GM19023 (cell line): Measurements from ENCODE around the gene CALD1.

ENCODE experiments used
- ATAC-seq: cut with Tn5 transposase; IDR thresholded peaks from one replicate; pipeline ENCODE4 v1.9.1; 2021; ENCODE audit warnings: mild to moderate bottlenecking, moderate library complexity; ENCODE audit not compliant: unreplicated experiment

Gene CALD1

GRCh38 chr7:134920026-134920753 is 140.8 kb downstream of the CALD1 start:
- no peak for ATAC-seq

- ATAC-seq, result no peak
Observed at GRCh38 chr7:134922720-134923704, 143.6 kb downstream of the CALD1 start.

GRCh38 chr7:134925766-134926165 is 146.3 kb downstream of the CALD1 start:
- ATAC-seq, result no peak

- no peak for ATAC-seq
Observed at GRCh38 chr7:134926396-134926795, 147.0 kb downstream of the CALD1 start.

GRCh38 chr7:134927076-134927475 is 147.6 kb downstream of the CALD1 start:
- no peak for ATAC-seq

GRCh38 chr7:134927723-134928122 is 148.3 kb downstream of the CALD1 start:
- no peak for ATAC-seq

GRCh38 chr7:134928554-134928953 is 149.1 kb downstream of the CALD1 start:
- ATAC-seq, result no peak

- ATAC-seq, result no peak
Observed at GRCh38 chr7:134931487-134931886, 152.1 kb downstream of the CALD1 start.

GRCh38 chr7:134932707-134933370 is 153.4 kb downstream of the CALD1 start:
- no peak for ATAC-seq

- ATAC-seq, result no peak
Observed at GRCh38 chr7:134933460-134934068, 154.1 kb downstream of the CALD1 start.

- no peak for ATAC-seq
Observed at GRCh38 chr7:134935701-134936100, 156.3 kb downstream of the CALD1 start.

GRCh38 chr7:134936893-134937510 is 157.6 kb downstream of the CALD1 start:
- ATAC-seq, result no peak

- ATAC-seq, result no peak
Observed at GRCh38 chr7:134938141-134938540, 158.7 kb downstream of the CALD1 start.

GRCh38 chr7:134939136-134939535 is 159.7 kb downstream of the CALD1 start:
- ATAC-seq, result no peak

GRCh38 chr7:134940729-134941128 is 161.3 kb downstream of the CALD1 start:
- no peak for ATAC-seq

- ATAC-seq, result no peak
Observed at GRCh38 chr7:134941185-134941900, 161.9 kb downstream of the CALD1 start.

- no peak for ATAC-seq
Observed at GRCh38 chr7:134941952-134942351, 162.5 kb downstream of the CALD1 start.

GRCh38 chr7:134942690-134943466 is 163.4 kb downstream of the CALD1 start:
- ATAC-seq, result no peak

GRCh38 chr7:134943785-134944400 is 164.5 kb downstream of the CALD1 start:
- no peak for ATAC-seq
